Measurements from ENCODE around the gene GAS2L2.
A peak's percentile ranks its signal among the peaks of the same experiment; 100 is the strongest.

GAS2L2 gene

DNA sequence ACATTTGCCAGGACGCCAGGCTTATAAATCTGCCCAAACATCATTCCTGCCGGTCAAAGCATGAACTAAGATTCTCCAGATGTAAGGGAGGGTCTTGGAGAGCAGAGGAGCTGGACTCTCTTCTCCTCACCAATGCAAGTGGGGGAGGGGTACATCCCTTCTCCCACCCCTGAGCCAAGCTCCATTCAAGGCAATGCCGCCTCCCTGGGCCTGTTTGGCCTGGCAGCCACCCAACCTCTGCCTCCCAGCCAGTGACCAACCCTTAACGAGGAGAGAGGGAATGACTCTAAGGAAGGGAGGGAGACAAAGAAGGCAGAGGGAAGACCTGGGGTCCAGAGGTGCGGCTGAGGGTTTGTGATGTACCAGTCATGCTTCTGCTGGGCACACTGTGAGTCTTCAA, 21.5 kb upstream of the GAS2L2 start:
- no peaks in the 10 kb centered on the region for H3K9me3 ChIP-seq (ENCODE audit: control insufficient read depth in 5 of 5, low read length in 5 of 5)
- peak overlapping the region in 1 of 5 donors; percentile 8 for H3K4me3 ChIP-seq (ENCODE audit: low read depth in 1 of 5, low read length in 5 of 5)
- H3K27me3 ChIP-seq (ENCODE audit: control insufficient read depth in 5 of 5, insufficient read depth in 4 of 5, low read length in 5 of 5), result no peaks in the 10 kb centered on the region
- H3K36me3 ChIP-seq (ENCODE audit: control insufficient read depth in 5 of 5, insufficient read depth in 5 of 5, low read length in 5 of 5), result peaks cover 0 to 8% (median 3%) of the 10 kb centered on the region in 5 donors
- H3K27ac ChIP-seq (ENCODE audit: low read depth, low read length), result peak overlapping the region; percentile 43
- H3K4me1 ChIP-seq (ENCODE audit: control insufficient read depth in 5 of 5, insufficient read depth in 5 of 5, low read length in 5 of 5), result peaks cover 11 to 60% (median 54%) of the 10 kb centered on the region in 5 donors
- H3K9ac ChIP-seq (ENCODE audit: low read length in 5 of 5), result peak overlapping the region in 3 of 5 donors; percentile 0 to 57 (median 38)

DNA sequence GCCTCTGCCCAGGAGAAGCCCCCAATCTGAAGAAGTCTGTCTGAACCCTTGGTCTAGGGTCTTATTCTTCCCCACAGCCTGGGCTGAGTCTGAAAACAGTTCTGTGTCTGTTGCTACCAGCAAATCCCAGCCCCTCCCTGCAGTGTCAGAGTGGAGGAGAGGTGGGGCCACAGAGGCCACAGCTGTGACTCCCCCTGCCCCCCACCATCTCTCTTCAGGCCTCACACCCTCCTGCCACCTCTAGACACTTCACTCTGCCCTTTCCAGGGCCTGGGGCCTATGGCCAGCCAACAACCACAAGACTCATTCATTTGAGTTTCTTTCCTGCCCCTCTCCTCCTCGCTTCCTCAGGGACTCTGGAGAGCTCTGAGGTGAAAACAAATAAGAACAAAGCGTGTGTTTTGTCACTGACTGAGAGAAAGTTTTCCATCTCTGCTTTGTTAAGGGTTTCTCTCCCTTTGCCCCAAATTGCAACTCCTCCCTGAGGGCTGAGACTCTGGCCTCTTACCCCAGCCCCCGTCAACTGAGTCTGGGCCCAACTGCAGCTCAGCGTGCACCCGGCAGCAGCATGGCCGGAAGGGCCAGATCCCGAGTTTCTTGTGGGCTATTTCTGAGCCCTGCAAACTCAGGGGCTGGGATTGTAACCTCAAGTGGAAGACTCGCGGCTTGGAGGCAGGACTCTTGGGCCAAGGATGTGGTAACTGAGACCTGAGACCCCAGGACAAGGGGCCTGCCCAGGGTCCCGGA, 20.8 kb upstream of the GAS2L2 start:
- H3K4me1 ChIP-seq (ENCODE audit: control insufficient read depth in 5 of 5, insufficient read depth in 5 of 5, low read length in 5 of 5), result peaks cover 11 to 54% (median 49%) of the 10 kb centered on the region in 5 donors
- peaks cover 0 to 8% (median 3%) of the 10 kb centered on the region in 5 donors for H3K36me3 ChIP-seq (ENCODE audit: control insufficient read depth in 5 of 5, insufficient read depth in 5 of 5, low read length in 5 of 5)
- H3K27me3 ChIP-seq (ENCODE audit: control insufficient read depth in 5 of 5, insufficient read depth in 4 of 5, low read length in 5 of 5), result no peaks in the 10 kb centered on the region
- H3K4me3 ChIP-seq (ENCODE audit: low read depth in 1 of 5, low read length in 5 of 5), result peak overlapping the region in 1 of 5 donors; percentile 8
- no peaks in the 10 kb centered on the region for H3K9me3 ChIP-seq (ENCODE audit: control insufficient read depth in 5 of 5, low read length in 5 of 5)
- H3K27ac ChIP-seq (ENCODE audit: low read depth, low read length), result peak overlapping the region; percentile 43
- H3K9ac ChIP-seq (ENCODE audit: low read length in 5 of 5), result peak overlapping the region in 3 of 5 donors; percentile 33 to 54 (median 53)

DNA sequence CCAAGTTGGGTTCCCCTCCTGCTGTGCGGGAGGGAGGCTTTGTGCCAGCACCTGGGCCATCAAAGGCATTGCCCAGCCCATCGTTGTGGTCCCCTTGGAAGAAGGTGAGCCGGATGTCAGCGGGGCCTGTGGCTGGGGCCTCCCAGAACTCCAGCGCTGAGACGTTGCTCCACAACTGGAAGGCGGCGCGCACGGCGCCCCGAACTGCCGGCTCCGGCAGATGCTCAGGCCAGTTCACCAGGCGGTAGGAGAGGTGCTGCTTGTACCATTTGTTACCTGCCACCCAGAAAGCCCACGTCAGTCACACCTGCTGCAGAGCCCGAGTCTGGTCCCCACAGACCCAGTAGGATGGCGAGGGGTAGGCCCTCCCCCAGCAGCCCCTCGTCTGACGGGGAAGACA, 20.1 kb upstream of the GAS2L2 start:
- peak overlapping the region in 3 of 5 donors; percentile 33 to 54 (median 53) for H3K9ac ChIP-seq (ENCODE audit: low read length in 5 of 5)
- H3K36me3 ChIP-seq (ENCODE audit: control insufficient read depth in 5 of 5, insufficient read depth in 5 of 5, low read length in 5 of 5), result peaks cover 0 to 8% (median 2%) of the 10 kb centered on the region in 5 donors
- no peaks in the 10 kb centered on the region for H3K9me3 ChIP-seq (ENCODE audit: control insufficient read depth in 5 of 5, low read length in 5 of 5)
- H3K27ac ChIP-seq (ENCODE audit: low read depth, low read length), result peak overlapping the region; percentile 43
- no peaks in the 10 kb centered on the region for H3K27me3 ChIP-seq (ENCODE audit: control insufficient read depth in 5 of 5, insufficient read depth in 4 of 5, low read length in 5 of 5)
- peaks cover 11 to 47% (median 45%) of the 10 kb centered on the region in 5 donors for H3K4me1 ChIP-seq (ENCODE audit: control insufficient read depth in 5 of 5, insufficient read depth in 5 of 5, low read length in 5 of 5)
- no peak overlapping the region for H3K4me3 ChIP-seq (ENCODE audit: low read depth in 1 of 5, low read length in 5 of 5)

DNA sequence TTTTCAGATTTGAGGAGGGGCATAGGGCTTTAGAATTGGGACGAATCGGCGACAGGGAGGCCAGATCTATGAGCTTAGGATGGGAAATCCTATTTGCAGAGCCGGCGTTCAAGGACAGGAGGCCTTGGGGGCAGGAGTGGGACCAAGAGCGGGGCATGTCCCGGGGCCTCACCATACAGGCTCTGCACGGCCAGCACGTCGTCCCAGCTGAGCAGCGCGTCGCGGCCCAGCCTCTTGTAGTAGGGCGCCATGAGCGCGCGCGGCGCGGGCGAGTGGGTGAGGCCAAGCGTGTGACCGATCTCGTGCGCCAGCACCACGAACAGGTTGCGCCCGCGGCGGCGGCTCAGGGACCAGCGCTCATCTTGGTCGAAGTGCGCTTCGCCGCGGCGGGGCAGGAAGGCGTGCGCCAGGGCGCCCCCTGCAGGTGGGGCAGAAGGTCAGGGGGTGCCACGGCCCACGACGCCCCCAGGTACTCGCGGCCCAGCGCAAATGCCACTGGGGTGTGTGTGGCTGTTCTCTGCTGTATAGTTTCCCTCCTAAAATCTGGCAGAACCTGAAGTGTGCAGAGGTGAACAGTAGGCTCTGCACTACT, 17.0 kb upstream of the GAS2L2 start:
- peaks cover 11 to 41% (median 32%) of the 10 kb centered on the region in 5 donors for H3K4me1 ChIP-seq (ENCODE audit: control insufficient read depth in 5 of 5, insufficient read depth in 5 of 5, low read length in 5 of 5)
- peaks cover 0 to 3% (median 0%) of the 10 kb centered on the region in 5 donors for H3K27me3 ChIP-seq (ENCODE audit: control insufficient read depth in 5 of 5, insufficient read depth in 4 of 5, low read length in 5 of 5)
- H3K9me3 ChIP-seq (ENCODE audit: control insufficient read depth in 5 of 5, low read length in 5 of 5), result no peaks in the 10 kb centered on the region
- H3K4me3 ChIP-seq (ENCODE audit: low read depth in 1 of 5, low read length in 5 of 5), result no peak overlapping the region
- H3K36me3 ChIP-seq (ENCODE audit: control insufficient read depth in 5 of 5, insufficient read depth in 5 of 5, low read length in 5 of 5), result no peaks in the 10 kb centered on the region
- H3K9ac ChIP-seq (ENCODE audit: low read length in 5 of 5), result no peak overlapping the region
- H3K27ac ChIP-seq (ENCODE audit: low read depth, low read length), result no peak overlapping the region

DNA sequence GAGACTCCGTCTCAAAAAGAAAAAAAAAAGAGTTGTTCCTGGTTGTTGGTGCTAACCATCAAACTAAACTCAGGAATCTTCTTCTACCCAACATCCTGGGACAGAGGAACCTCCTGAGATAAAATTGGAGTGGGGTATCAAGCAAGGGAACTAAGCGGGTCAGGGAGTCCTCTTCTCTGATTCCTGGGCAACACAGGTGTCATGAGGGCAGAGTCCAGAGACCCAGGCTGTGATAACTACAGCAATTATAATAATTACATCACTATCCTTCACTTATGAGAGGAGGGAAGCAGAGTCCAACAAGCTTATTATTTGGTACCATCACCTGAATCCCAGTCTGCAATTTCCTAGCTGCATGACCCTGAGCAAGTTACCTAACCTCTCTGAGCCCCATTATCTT, 15.8 kb upstream of the GAS2L2 start:
- Histone ChIP-seq H3K9me3 (ENCODE audit: control insufficient read depth in 5 of 5, low read length in 5 of 5) (no peaks in the 10 kb centered on the region), H3K9ac (ENCODE audit: low read length in 5 of 5) (no peak overlapping the region), H3K4me3 (ENCODE audit: low read depth in 1 of 5, low read length in 5 of 5) (no peak overlapping the region), H3K27ac (ENCODE audit: low read depth, low read length) (no peak overlapping the region), H3K4me1 (ENCODE audit: control insufficient read depth in 5 of 5, insufficient read depth in 5 of 5, low read length in 5 of 5) (peaks cover 4 to 41% (median 32%) of the 10 kb centered on the region in 5 donors), H3K27me3 (ENCODE audit: control insufficient read depth in 5 of 5, insufficient read depth in 4 of 5, low read length in 5 of 5) (peaks cover 0 to 3% (median 0%) of the 10 kb centered on the region in 5 donors), H3K36me3 (ENCODE audit: control insufficient read depth in 5 of 5, insufficient read depth in 5 of 5, low read length in 5 of 5) (no peaks in the 10 kb centered on the region)

DNA sequence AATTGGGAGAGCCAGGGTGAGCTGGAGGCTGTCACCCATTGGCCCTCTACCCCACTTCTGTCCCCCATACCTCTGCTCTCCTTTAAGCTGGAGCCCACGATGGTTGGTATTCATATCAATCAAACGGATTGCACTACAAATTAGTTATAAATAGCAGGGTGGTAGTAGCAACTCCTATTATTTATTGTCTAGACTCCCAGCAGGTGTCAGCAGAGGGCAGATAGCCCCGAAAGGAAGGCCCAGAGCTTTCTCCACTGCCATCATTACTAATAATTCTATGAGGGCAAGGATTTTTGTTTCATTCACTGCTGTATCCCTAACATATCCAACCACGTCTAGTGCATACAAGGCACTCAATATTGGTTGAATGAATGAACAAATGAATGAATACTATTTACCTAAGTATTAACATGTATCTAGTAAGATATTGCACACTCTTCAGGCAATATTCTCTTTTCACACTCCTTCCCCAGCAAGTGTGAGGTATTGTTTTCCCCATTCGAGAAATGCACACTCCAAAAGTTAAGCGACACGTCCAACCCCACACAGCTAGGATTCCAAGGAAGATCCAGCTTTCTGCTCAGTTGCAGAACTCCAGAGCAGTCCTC, 14.0 kb upstream of the GAS2L2 start:
- Histone ChIP-seq H3K4me3 (ENCODE audit: low read depth in 1 of 5, low read length in 5 of 5) (no peak overlapping the region), H3K27ac (ENCODE audit: low read depth, low read length) (no peak overlapping the region), H3K4me1 (ENCODE audit: control insufficient read depth in 5 of 5, insufficient read depth in 5 of 5, low read length in 5 of 5) (peaks cover 2 to 30% (median 19%) of the 10 kb centered on the region in 5 donors), H3K27me3 (ENCODE audit: control insufficient read depth in 5 of 5, insufficient read depth in 4 of 5, low read length in 5 of 5) (peaks cover 0 to 3% (median 0%) of the 10 kb centered on the region in 5 donors), H3K9ac (ENCODE audit: low read length in 5 of 5) (no peak overlapping the region), H3K36me3 (ENCODE audit: control insufficient read depth in 5 of 5, insufficient read depth in 5 of 5, low read length in 5 of 5) (no peaks in the 10 kb centered on the region), H3K9me3 (ENCODE audit: control insufficient read depth in 5 of 5, low read length in 5 of 5) (no peaks in the 10 kb centered on the region)

DNA sequence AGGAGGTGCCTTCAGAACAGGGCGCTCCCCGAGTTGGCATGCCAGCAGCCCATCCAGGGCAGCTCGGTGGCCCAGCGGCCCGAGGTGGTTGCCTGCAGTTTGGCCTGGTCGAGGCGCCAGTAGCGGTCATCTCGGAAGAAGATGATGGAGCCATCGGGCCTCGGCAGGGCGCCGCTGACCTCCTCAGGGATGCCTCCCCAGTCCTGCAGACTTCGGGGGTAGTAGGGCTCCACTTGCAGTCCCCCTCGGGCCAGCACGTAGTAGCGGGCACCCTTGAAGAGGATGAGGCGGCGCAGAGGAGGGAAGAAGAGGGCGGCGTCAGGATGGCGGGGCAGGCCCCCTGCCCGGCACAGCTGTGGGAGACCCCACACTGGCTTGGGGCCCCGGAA, 13.4 kb upstream of the GAS2L2 start:
- H3K4me3 ChIP-seq (ENCODE audit: low read depth in 1 of 5, low read length in 5 of 5), result no peak overlapping the region

DNA sequence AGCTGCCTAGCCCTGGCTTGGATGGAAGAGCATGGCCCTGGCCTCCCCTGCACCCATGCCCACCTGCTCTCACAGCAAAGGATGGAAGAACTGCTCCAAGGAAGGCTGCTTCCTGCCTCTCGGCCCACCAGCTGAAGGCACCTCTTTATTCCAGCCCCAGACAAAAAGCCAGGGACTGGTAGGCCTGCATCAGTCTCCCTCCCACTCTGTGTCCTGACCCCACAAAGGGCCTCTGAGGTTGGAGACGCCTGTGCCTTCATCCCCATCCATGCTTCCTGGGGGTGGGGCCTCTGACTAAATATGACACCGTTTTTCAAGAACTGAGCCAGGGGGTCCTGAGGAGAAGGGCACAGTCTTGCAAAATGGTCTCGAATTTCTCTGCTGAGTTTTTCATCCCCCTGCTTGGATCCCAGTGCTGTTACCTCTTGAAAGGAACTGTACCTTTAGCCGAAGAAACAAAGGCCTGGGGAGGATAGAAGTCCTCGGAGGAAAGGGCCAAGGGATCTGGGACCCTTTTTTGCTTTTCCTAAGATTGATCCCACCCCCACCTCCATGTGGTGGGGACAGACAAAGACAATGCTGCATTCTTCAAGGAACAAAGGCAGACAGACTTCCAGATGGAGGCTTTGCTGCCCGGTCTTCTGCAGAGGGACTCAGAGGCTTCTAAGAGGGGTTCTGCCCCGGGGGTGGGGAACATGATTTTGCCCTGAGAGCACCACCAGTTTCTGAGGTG, 12.9 kb upstream of the GAS2L2 start:
- no peak overlapping the region for H3K9ac ChIP-seq (ENCODE audit: low read length in 5 of 5)
- H3K4me3 ChIP-seq (ENCODE audit: low read depth in 1 of 5, low read length in 5 of 5), result no peak overlapping the region

More for the DNA sequence above, 13.4 kb upstream of the GAS2L2 start:
- H3K27ac ChIP-seq (ENCODE audit: low read depth, low read length), result no peak overlapping the region
- no peaks in the 10 kb centered on the region for H3K36me3 ChIP-seq (ENCODE audit: control insufficient read depth in 5 of 5, insufficient read depth in 5 of 5, low read length in 5 of 5)
- peaks cover 0 to 3% (median 0%) of the 10 kb centered on the region in 5 donors for H3K27me3 ChIP-seq (ENCODE audit: control insufficient read depth in 5 of 5, insufficient read depth in 4 of 5, low read length in 5 of 5)
- no peak overlapping the region for H3K9ac ChIP-seq (ENCODE audit: low read length in 5 of 5)
- no peaks in the 10 kb centered on the region for H3K9me3 ChIP-seq (ENCODE audit: control insufficient read depth in 5 of 5, low read length in 5 of 5)
- H3K4me1 ChIP-seq (ENCODE audit: control insufficient read depth in 5 of 5, insufficient read depth in 5 of 5, low read length in 5 of 5), result peaks cover 2 to 30% (median 19%) of the 10 kb centered on the region in 5 donors

DNA sequence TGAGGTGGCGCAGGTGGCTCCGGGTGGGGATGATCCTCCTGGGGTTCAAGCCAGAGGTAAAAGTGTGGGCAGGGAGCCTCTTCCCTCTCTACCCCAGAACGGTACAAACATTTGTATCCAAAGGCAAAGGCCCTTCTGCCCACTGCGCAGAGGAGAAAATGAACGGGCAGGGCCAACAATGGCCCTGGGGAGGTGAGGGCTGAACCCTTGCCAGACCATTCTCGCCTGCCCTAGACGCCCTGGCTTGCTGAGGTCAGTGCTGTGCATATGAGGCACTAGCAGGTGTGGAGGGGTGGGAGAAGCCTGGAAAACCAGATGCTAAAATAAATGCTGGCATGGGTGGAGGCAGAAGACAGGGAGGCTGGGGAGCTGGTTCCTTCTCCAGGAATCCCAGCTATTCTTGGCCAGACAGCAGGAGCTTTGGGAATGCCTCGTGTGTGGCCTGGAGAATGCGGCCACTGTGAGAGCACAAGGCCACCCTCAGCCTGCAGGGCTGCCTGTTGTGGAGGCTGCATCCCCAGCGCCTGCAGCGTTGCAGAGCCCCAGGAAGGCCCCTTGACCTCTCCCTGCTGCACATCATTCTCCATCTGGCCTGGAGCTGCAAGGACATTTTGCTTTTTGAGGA, 12.2 kb upstream of the GAS2L2 start:
- no peaks in the 10 kb centered on the region for H3K9me3 ChIP-seq (ENCODE audit: control insufficient read depth in 5 of 5, low read length in 5 of 5)
- H3K4me1 ChIP-seq (ENCODE audit: control insufficient read depth in 5 of 5, insufficient read depth in 5 of 5, low read length in 5 of 5), result peaks cover 2 to 30% (median 19%) of the 10 kb centered on the region in 5 donors
- peaks cover 0 to 3% (median 0%) of the 10 kb centered on the region in 5 donors for H3K27me3 ChIP-seq (ENCODE audit: control insufficient read depth in 5 of 5, insufficient read depth in 4 of 5, low read length in 5 of 5)
- H3K36me3 ChIP-seq (ENCODE audit: control insufficient read depth in 5 of 5, insufficient read depth in 5 of 5, low read length in 5 of 5), result no peaks in the 10 kb centered on the region
- H3K4me3 ChIP-seq (ENCODE audit: low read depth in 1 of 5, low read length in 5 of 5), result no peak overlapping the region
- no peak overlapping the region for H3K27ac ChIP-seq (ENCODE audit: low read depth, low read length)
- H3K9ac ChIP-seq (ENCODE audit: low read length in 5 of 5), result no peak overlapping the region

More for the DNA sequence above, 12.9 kb upstream of the GAS2L2 start:
- H3K36me3 ChIP-seq (ENCODE audit: control insufficient read depth in 5 of 5, insufficient read depth in 5 of 5, low read length in 5 of 5), result no peaks in the 10 kb centered on the region
- H3K27ac ChIP-seq (ENCODE audit: low read depth, low read length), result no peak overlapping the region
- H3K4me1 ChIP-seq (ENCODE audit: control insufficient read depth in 5 of 5, insufficient read depth in 5 of 5, low read length in 5 of 5), result peaks cover 2 to 30% (median 19%) of the 10 kb centered on the region in 5 donors
- H3K27me3 ChIP-seq (ENCODE audit: control insufficient read depth in 5 of 5, insufficient read depth in 4 of 5, low read length in 5 of 5), result peaks cover 0 to 3% (median 0%) of the 10 kb centered on the region in 5 donors
- H3K9me3 ChIP-seq (ENCODE audit: control insufficient read depth in 5 of 5, low read length in 5 of 5), result no peaks in the 10 kb centered on the region
